ENCODE results near the gene FGF19.
"Not testable (repeated sequence)": the region's sequence is repeated elsewhere in the genome, so short reads cannot be mapped to it uniquely, and the experiment has no call there.

FGF19 gene

GRCh38 chr11:69695581-69695980 lies 8.2 kb downstream of the FGF19 start:
- DNase-seq: no peak

GRCh38 chr11:69694781-69695180 lies 9.0 kb downstream of the FGF19 start:
- DNase-seq: no peak

GRCh38 chr11:69692422-69692821 lies 11.4 kb downstream of the FGF19 start:
- no peak for DNase-seq

GRCh38 chr11:69691463-69691862 lies 12.4 kb downstream of the FGF19 start:
- no peak for DNase-seq

GRCh38 chr11:69689484-69690319 lies 14.1 kb downstream of the FGF19 start:
- DNase-seq: no peak

GRCh38 chr11:69687969-69688771 lies 15.7 kb downstream of the FGF19 start:
- not testable (repeated sequence) for DNase-seq

- no peak for DNase-seq
Observed at GRCh38 chr11:69686856-69687255, 17.0 kb downstream of the FGF19 start.

GRCh38 chr11:69686452-69686851 lies 17.4 kb downstream of the FGF19 start:
- DNase-seq: no peak

- DNase-seq: no peak
Observed at GRCh38 chr11:69685348-69685747, 18.5 kb downstream of the FGF19 start.

GRCh38 chr11:69684651-69685050 lies 19.2 kb downstream of the FGF19 start:
- no peak for DNase-seq

GRCh38 chr11:69683764-69684333 lies 20.0 kb downstream of the FGF19 start:
- DNase-seq: no peak

- DNase-seq: no peak
Observed at GRCh38 chr11:69682681-69683326, 21.0 kb downstream of the FGF19 start.

- DNase-seq: no peak
Observed at GRCh38 chr11:69682221-69682620, 21.6 kb downstream of the FGF19 start.

- DNase-seq: no peak
Observed at GRCh38 chr11:69680688-69681087, 23.1 kb downstream of the FGF19 start.

- DNase-seq: no peak
Observed at GRCh38 chr11:69677749-69678148, 26.1 kb downstream of the FGF19 start.

- peak; percentile 92 for DNase-seq
Observed at GRCh38 chr11:69674886-69675714, 28.7 kb downstream of the FGF19 start, which contains the start of gene LTO1. TSS of gene LTO1 (minus strand) at chr11:69675353. CDS start at chr11:69675239, 114 bp downstream.

GRCh38 chr11:69674267-69674885 lies 29.4 kb downstream of the FGF19 start:
- no peak for DNase-seq

GRCh38 chr11:69671734-69672465 lies 31.9 kb downstream of the FGF19 start:
- no peak for DNase-seq

- peak; percentile 38 for DNase-seq
Observed at GRCh38 chr11:69670158-69670845, 33.5 kb downstream of the FGF19 start.

GRCh38 chr11:69669486-69669885 lies 34.3 kb downstream of the FGF19 start:
- DNase-seq: no peak
